Panc1 (cell line): Measurements from ENCODE around the gene C11orf24. TPM values are rescaled to one million over a fixed set of nuclear protein-coding genes. Genes with fewer than 3 reads are reported as not detected.

Source experiments
- ATAC-seq: fragments of 200-7000 bp; cut with Tn5 transposase; 2 replicates; pipeline ENCODE4 v1.9.1; 2020; ENCODE audit warnings: mild to moderate bottlenecking, moderate library complexity
- BruUV-seq: library from RNA; stranded (reverse); fragments of 400-500 nt; replicated peaks from 2 replicates; lab custom pipeline; 2021; lab: Mats Ljungman, UMichigan
- CTCF ChIA-PET: fragments of 300-600 bp; sonication (Branson Sonifier 250); formaldehyde crosslinking; loops from one replicate; lab custom pipeline; 2022; ENCODE audit warnings: antibody characterized with exemption; lab: Charles Lee
- POLR2A ChIA-PET: fragments of 300-600 bp; sonication (Branson Sonifier 250); formaldehyde crosslinking; loops from one replicate; lab custom pipeline; 2022; ENCODE audit warnings: antibody characterized with exemption; lab: Charles Lee
- DNase-seq: peaks from one replicate; pipeline ENCODE4 v3.0.0-alpha.2; 2010; ENCODE audit warnings: low read depth, low spot score
- H3K27ac ChIP-seq: 2 replicates; pipeline ENCODE4 v1.5.1; 2011; ENCODE audit warnings: mild to moderate bottlenecking, low read length, inconsistent platforms
- H3K27me3 ChIP-seq: fragments of 200-500 bp; sonication (Bioruptor generic); 2 replicates; pipeline ENCODE4 v1.6.0; 2014; ENCODE audit warnings: low read length, inconsistent platforms; ENCODE audit not compliant: control insufficient read depth, insufficient read depth
- H3K36me3 ChIP-seq: fragments of 200-500 bp; sonication (Bioruptor generic); 2 replicates; pipeline ENCODE4 v1.5.1; 2014; ENCODE audit warnings: inconsistent platforms, mild to moderate bottlenecking, low read length, moderate library complexity; ENCODE audit not compliant: control insufficient read depth, insufficient read depth
- H3K4me1 ChIP-seq: 2 replicates; pipeline ENCODE4 v1.5.1; 2011; ENCODE audit warnings: inconsistent platforms, mild to moderate bottlenecking, low read length, moderate library complexity; ENCODE audit not compliant: control insufficient read depth, insufficient read depth
- H3K4me3 ChIP-seq, 2 experiments: 2 replicates each; pipeline ENCODE4 v1.5.1; 2011 to 2012; ENCODE audit warnings: low read depth in 2 of 2, low read length in 2 of 2, mild to moderate bottlenecking in 2 of 2, inconsistent platforms in 1 of 2, moderate library complexity in 1 of 2
- H3K9me3 ChIP-seq: fragments of 200-500 bp; sonication (Bioruptor generic); 2 replicates; pipeline ENCODE4 v1.5.1; 2014; ENCODE audit warnings: low read depth, mild to moderate bottlenecking, inconsistent platforms, low read length, moderate library complexity; ENCODE audit not compliant: control insufficient read depth, insufficient read depth
- POLR2AphosphoS5 ChIP-seq: IDR thresholded peaks from 2 replicates; pipeline ENCODE4 v1.6.1; 2012; ENCODE audit warnings: mild to moderate bottlenecking, low read depth, low read length, moderate library complexity
- SIN3A ChIP-seq: IDR thresholded peaks from 2 replicates; pipeline ENCODE4 v1.6.1; 2012; ENCODE audit warnings: low read depth, mild to moderate bottlenecking, low read length, moderate library complexity, borderline replicate concordance; ENCODE audit not compliant: insufficient read depth
- TCF7L2 ChIP-seq: IDR thresholded peaks from 2 replicates; pipeline ENCODE4 v1.6.1; 2011; ENCODE audit warnings: mild to moderate bottlenecking, low read depth, low read length, inconsistent platforms
- in situ Hi-C: cut with HindIII; loops from 2 replicates; pipeline ENCODE4 v1.10.0; 2016; ENCODE audit warnings: low sequenced_read_pairs, low pct_unique_long_range_greater_than_20kb
- intact Hi-C: fragments of 100-400 bp; cut with micrococcal nuclease; formaldehyde crosslinking; loops from one replicate; pipeline ENCODE4 v1.10.0; 2022; ENCODE audit not compliant: unreplicated experiment
- total RNA-seq: library from RNA; stranded (reverse); gene quantifications from one replicate; pipeline ENCODE4 v1.2.1, GENCODE V29; 2021; ENCODE audit not compliant: unreplicated experiment
- TF ChIP-seq, protein P1 (sequence below), 2 experiments: IDR thresholded peaks; 2 replicates each; pipeline ENCODE4 v1.6.1; 2011 to 2012; ENCODE audit warnings: low read depth in 2 of 2, control low read depth in 1 of 2, low read length in 1 of 2, mild to moderate bottlenecking in 1 of 2, moderate library complexity in 1 of 2; ENCODE audit not compliant: insufficient read depth in 1 of 2
- TF ChIP-seq, protein P2 (sequence below): fragments of 450-650 bp; IDR thresholded peaks from 2 replicates; pipeline ENCODE4 v1.5.1; 2017; ENCODE audit warnings: mild to moderate bottlenecking

C11orf24 gene
- total RNA-seq, 1 experiment from 2014 or later, result 53.1 TPM

DNA sequence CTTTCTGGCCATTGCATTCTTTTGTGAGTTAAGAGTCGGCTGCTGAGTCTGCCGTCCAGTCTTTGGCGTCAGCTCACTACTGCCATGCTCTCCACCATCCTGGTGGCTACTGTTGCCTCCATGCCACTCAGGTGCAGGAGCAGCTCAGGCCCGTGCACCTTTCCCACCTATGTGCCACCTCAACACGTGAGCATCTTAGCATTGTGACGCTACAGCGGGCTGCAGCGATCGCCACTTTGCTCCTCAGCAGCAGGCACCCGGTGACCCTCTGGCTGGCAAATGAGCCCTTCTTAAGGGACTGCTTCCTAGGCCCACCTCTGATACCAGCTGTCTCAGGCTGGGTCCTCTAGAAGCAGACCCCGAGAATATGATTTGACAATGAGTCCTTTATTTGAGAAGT lies 47.2 kb downstream of the C11orf24 start:
- intact Hi-C loops, result no loop called here

DNA sequence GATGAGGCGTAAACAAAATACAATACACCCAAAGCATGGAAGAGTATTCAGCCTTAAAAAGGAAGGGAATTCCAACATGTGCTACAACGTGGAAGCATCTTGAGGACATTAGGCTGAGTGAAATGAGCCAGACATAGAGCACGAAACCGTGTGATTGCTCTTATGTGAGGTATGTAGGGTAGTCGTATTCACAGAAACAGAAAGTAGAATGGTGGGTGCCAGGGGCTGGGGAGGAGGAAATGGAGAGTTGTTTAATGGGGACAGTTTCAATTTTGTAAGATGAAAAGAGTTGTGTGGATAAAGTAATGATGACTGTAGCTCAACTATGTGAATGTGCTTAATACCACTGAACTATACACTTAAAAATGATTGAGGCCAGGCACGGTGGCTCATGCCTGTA lies 48.5 kb downstream of the C11orf24 start:
- CTCF ChIA-PET, result no interaction called here
- no peak overlapping the region for H3K4me3 ChIP-seq
- no peaks in the 10 kb centered on the region for H3K36me3 ChIP-seq
- DNase-seq (no peak), ATAC-seq (no peak)
- POLR2A ChIA-PET, result interaction anchor here (0.5 to 0.8 kb wide), 2 partner anchors 14 to 55 kb away, joined by 3 read pairs; no protein-coding TSS in a partner anchor
- in situ Hi-C loops (no loop called here), intact Hi-C loops (no loop called here)
- no peaks in the 10 kb centered on the region for H3K4me1 ChIP-seq
- TF ChIP-seq POLR2AphosphoS5, result no peak
- TF ChIP-seq, protein P1, sequence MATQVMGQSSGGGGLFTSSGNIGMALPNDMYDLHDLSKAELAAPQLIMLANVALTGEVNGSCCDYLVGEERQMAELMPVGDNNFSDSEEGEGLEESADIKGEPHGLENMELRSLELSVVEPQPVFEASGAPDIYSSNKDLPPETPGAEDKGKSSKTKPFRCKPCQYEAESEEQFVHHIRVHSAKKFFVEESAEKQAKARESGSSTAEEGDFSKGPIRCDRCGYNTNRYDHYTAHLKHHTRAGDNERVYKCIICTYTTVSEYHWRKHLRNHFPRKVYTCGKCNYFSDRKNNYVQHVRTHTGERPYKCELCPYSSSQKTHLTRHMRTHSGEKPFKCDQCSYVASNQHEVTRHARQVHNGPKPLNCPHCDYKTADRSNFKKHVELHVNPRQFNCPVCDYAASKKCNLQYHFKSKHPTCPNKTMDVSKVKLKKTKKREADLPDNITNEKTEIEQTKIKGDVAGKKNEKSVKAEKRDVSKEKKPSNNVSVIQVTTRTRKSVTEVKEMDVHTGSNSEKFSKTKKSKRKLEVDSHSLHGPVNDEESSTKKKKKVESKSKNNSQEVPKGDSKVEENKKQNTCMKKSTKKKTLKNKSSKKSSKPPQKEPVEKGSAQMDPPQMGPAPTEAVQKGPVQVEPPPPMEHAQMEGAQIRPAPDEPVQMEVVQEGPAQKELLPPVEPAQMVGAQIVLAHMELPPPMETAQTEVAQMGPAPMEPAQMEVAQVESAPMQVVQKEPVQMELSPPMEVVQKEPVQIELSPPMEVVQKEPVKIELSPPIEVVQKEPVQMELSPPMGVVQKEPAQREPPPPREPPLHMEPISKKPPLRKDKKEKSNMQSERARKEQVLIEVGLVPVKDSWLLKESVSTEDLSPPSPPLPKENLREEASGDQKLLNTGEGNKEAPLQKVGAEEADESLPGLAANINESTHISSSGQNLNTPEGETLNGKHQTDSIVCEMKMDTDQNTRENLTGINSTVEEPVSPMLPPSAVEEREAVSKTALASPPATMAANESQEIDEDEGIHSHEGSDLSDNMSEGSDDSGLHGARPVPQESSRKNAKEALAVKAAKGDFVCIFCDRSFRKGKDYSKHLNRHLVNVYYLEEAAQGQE (IDR thresholded peaks at IDR 0.05; ENCODE audit: insufficient read depth in 1 of 2, low read depth in 2 of 2, low read length in 1 of 2), result no peak
- TF ChIP-seq, protein P2, sequence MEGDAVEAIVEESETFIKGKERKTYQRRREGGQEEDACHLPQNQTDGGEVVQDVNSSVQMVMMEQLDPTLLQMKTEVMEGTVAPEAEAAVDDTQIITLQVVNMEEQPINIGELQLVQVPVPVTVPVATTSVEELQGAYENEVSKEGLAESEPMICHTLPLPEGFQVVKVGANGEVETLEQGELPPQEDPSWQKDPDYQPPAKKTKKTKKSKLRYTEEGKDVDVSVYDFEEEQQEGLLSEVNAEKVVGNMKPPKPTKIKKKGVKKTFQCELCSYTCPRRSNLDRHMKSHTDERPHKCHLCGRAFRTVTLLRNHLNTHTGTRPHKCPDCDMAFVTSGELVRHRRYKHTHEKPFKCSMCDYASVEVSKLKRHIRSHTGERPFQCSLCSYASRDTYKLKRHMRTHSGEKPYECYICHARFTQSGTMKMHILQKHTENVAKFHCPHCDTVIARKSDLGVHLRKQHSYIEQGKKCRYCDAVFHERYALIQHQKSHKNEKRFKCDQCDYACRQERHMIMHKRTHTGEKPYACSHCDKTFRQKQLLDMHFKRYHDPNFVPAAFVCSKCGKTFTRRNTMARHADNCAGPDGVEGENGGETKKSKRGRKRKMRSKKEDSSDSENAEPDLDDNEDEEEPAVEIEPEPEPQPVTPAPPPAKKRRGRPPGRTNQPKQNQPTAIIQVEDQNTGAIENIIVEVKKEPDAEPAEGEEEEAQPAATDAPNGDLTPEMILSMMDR, result no peak
- TF ChIP-seq TCF7L2, result no peak
- no peak for TF ChIP-seq SIN3A
- H3K27ac ChIP-seq, result no peak overlapping the region
- H3K9me3 ChIP-seq, result no peaks in the 10 kb centered on the region
- H3K27me3 ChIP-seq, result no peaks in the 10 kb centered on the region; the same call in 1 of the 2 replicates
- no TSS peak for BruUV-seq

More for the DNA sequence above, 47.2 kb downstream of the C11orf24 start:
- H3K36me3 ChIP-seq, result no peaks in the 10 kb centered on the region
- DNase-seq (no peak), ATAC-seq (no peak)
- no peak overlapping the region for H3K4me3 ChIP-seq
- no peaks in the 10 kb centered on the region; the same call in 1 of the 2 replicates for H3K27me3 ChIP-seq
- H3K27ac ChIP-seq, result no peak overlapping the region
- no peaks in the 10 kb centered on the region for H3K4me1 ChIP-seq
- in situ Hi-C loops, result no loop called here
- CTCF ChIA-PET, result no interaction called here
- H3K9me3 ChIP-seq, result peaks cover 3% of the 10 kb centered on the region; the same call in 1 of the 2 replicates
- POLR2A ChIA-PET, result no interaction called here
- BruUV-seq, result no TSS peak
- TF ChIP-seq, protein P1 (IDR thresholded peaks at IDR 0.05; ENCODE audit: insufficient read depth in 1 of 2, low read depth in 2 of 2, low read length in 1 of 2), result no peak
- TF ChIP-seq POLR2AphosphoS5 (no peak), TCF7L2 (no peak), SIN3A (no peak)
- TF ChIP-seq, protein P2, result no peak
